ENCODE data around the gene CEP250. TPM values are rescaled to one million over a fixed set of nuclear protein-coding genes. Genes with fewer than 3 reads are reported as not detected.
"Not testable (repeated sequence)": the region's sequence is repeated elsewhere in the genome, so short reads cannot be mapped to it uniquely, and the experiment has no call there.

Gene CEP250
- total RNA-seq, 1 experiment from 2014 or later = 10.2 TPM

- Histone ChIP-seq H3K4me3 (ENCODE audit: low read length) (no peak overlapping the region), H3K9me2 (replicated peaks; ENCODE audit: insufficient read depth, low read length) (no peaks in the 10 kb centered on the region), H2AFZ (ENCODE audit: low read length) (no peak overlapping the region), H3K4me1 (ENCODE audit: low read length) (peaks cover 48% of the 10 kb centered on the region), H3K27ac (ENCODE audit: low read length) (no peak overlapping the region), H3K4me2 (ENCODE audit: low read depth, low read length, poor library complexity, severe bottlenecking) (no peak overlapping the region), H4K20me1 (ENCODE audit: insufficient read depth, low read depth, low read length) (peaks cover 4% of the 10 kb centered on the region; the same call in 1 of the 2 replicates), H3K9ac (ENCODE audit: low read length) (no peak overlapping the region), H3K36me3 (ENCODE audit: insufficient read depth, low read length) (peaks cover 31% of the 10 kb centered on the region), H3K9me3 (ENCODE audit: low read length) (no peaks in the 10 kb centered on the region), H3K79me2 (ENCODE audit: low read length) (peaks cover 6% of the 10 kb centered on the region; the same call in 1 of the 2 replicates), H3K27me3 (ENCODE audit: low read length) (no peaks in the 10 kb centered on the region)
- peak; percentile 57 for DNase-seq
Observed at GRCh38 chr20:35511814-35512420, 56.5 kb downstream of the CEP250 start.

GRCh38 chr20:35514371-35514932, 59.1 kb downstream of the CEP250 start:
- DNase-seq = no peak
- Histone ChIP-seq H3K27me3 (ENCODE audit: low read length) (no peaks in the 10 kb centered on the region), H2AFZ (ENCODE audit: low read length) (no peak overlapping the region), H3K9ac (ENCODE audit: low read length) (no peak overlapping the region), H4K20me1 (ENCODE audit: insufficient read depth, low read depth, low read length) (no peaks in the 10 kb centered on the region), H3K36me3 (ENCODE audit: insufficient read depth, low read length) (peaks cover 24% of the 10 kb centered on the region), H3K27ac (ENCODE audit: low read length) (no peak overlapping the region), H3K4me1 (ENCODE audit: low read length) (peaks cover 27% of the 10 kb centered on the region), H3K4me2 (ENCODE audit: low read depth, low read length, poor library complexity, severe bottlenecking) (no peak overlapping the region), H3K9me3 (ENCODE audit: low read length) (no peaks in the 10 kb centered on the region), H3K79me2 (ENCODE audit: low read length) (no peaks in the 10 kb centered on the region), H3K4me3 (ENCODE audit: low read length) (no peak overlapping the region), H3K9me2 (replicated peaks; ENCODE audit: insufficient read depth, low read length) (no peaks in the 10 kb centered on the region)

- Histone ChIP-seq H3K36me3 (ENCODE audit: insufficient read depth, low read length) (peaks cover 15% of the 10 kb centered on the region), H4K20me1 (ENCODE audit: insufficient read depth, low read depth, low read length) (no peaks in the 10 kb centered on the region), H3K79me2 (ENCODE audit: low read length) (no peaks in the 10 kb centered on the region), H3K4me1 (ENCODE audit: low read length) (peaks cover 18% of the 10 kb centered on the region), H3K27me3 (ENCODE audit: low read length) (no peaks in the 10 kb centered on the region), H3K9ac (ENCODE audit: low read length) (no peak overlapping the region), H2AFZ (ENCODE audit: low read length) (no peak overlapping the region), H3K9me2 (replicated peaks; ENCODE audit: insufficient read depth, low read length) (no peaks in the 10 kb centered on the region), H3K9me3 (ENCODE audit: low read length) (no peaks in the 10 kb centered on the region), H3K4me3 (ENCODE audit: low read length) (no peak overlapping the region), H3K27ac (ENCODE audit: low read length) (no peak overlapping the region), H3K4me2 (ENCODE audit: low read depth, low read length, poor library complexity, severe bottlenecking) (no peak overlapping the region)
- DNase-seq = no peak
Observed at GRCh38 chr20:35515341-35515740, 59.9 kb downstream of the CEP250 start.

GRCh38 chr20:35515949-35516645, 60.7 kb downstream of the CEP250 start:
- H3K27ac ChIP-seq (ENCODE audit: low read length) = no peak overlapping the region
- no peak for DNase-seq
- no peaks in the 10 kb centered on the region for H3K9me2 ChIP-seq (replicated peaks; ENCODE audit: insufficient read depth, low read length)
- H3K36me3 ChIP-seq (ENCODE audit: insufficient read depth, low read length) = peaks cover 9% of the 10 kb centered on the region
- no peaks in the 10 kb centered on the region for H3K79me2 ChIP-seq (ENCODE audit: low read length)
- H3K27me3 ChIP-seq (ENCODE audit: low read length) = no peaks in the 10 kb centered on the region
- no peaks in the 10 kb centered on the region for H3K9me3 ChIP-seq (ENCODE audit: low read length)
- H3K4me3 ChIP-seq (ENCODE audit: low read length) = no peak overlapping the region
- H3K9ac ChIP-seq (ENCODE audit: low read length) = no peak overlapping the region
- peaks cover 11% of the 10 kb centered on the region for H3K4me1 ChIP-seq (ENCODE audit: low read length)
- H3K4me2 ChIP-seq (ENCODE audit: low read depth, low read length, poor library complexity, severe bottlenecking) = no peak overlapping the region
- no peak overlapping the region for H2AFZ ChIP-seq (ENCODE audit: low read length)
- H4K20me1 ChIP-seq (ENCODE audit: insufficient read depth, low read depth, low read length) = no peaks in the 10 kb centered on the region

- Histone ChIP-seq H3K9me3 (ENCODE audit: low read length) (no peaks in the 10 kb centered on the region), H3K4me1 (ENCODE audit: low read length) (peaks cover 4% of the 10 kb centered on the region), H3K4me2 (ENCODE audit: low read depth, low read length, poor library complexity, severe bottlenecking) (no peak overlapping the region), H3K27ac (ENCODE audit: low read length) (no peak overlapping the region), H3K9ac (ENCODE audit: low read length) (no peak overlapping the region), H4K20me1 (ENCODE audit: insufficient read depth, low read depth, low read length) (no peaks in the 10 kb centered on the region), H3K79me2 (ENCODE audit: low read length) (no peaks in the 10 kb centered on the region), H3K9me2 (replicated peaks; ENCODE audit: insufficient read depth, low read length) (no peaks in the 10 kb centered on the region), H3K27me3 (ENCODE audit: low read length) (no peaks in the 10 kb centered on the region), H3K36me3 (ENCODE audit: insufficient read depth, low read length) (peaks cover 3% of the 10 kb centered on the region; the same call in 1 of the 2 replicates), H2AFZ (ENCODE audit: low read length) (no peak overlapping the region), H3K4me3 (ENCODE audit: low read length) (no peak overlapping the region)
- no peak for DNase-seq
Observed at GRCh38 chr20:35517125-35517524, 61.7 kb downstream of the CEP250 start.

- H3K9me3 ChIP-seq (ENCODE audit: low read length); DNase-seq; H3K79me2 ChIP-seq (ENCODE audit: low read length); H2AFZ ChIP-seq (ENCODE audit: low read length); H3K9ac ChIP-seq (ENCODE audit: low read length); H3K4me1 ChIP-seq (ENCODE audit: low read length); H3K9me2 ChIP-seq (replicated peaks; ENCODE audit: insufficient read depth, low read length); H3K4me3 ChIP-seq (ENCODE audit: low read length); H3K4me2 ChIP-seq (ENCODE audit: low read depth, low read length, poor library complexity, severe bottlenecking); H3K27ac ChIP-seq (ENCODE audit: low read length); H3K27me3 ChIP-seq (ENCODE audit: low read length); H3K36me3 ChIP-seq (ENCODE audit: insufficient read depth, low read length); H4K20me1 ChIP-seq (ENCODE audit: insufficient read depth, low read depth, low read length): not testable (repeated sequence)
Observed at GRCh38 chr20:35517767-35518166, 62.4 kb downstream of the CEP250 start.

- peaks cover 3% of the 10 kb centered on the region; the same call in 1 of the 2 replicates for H3K36me3 ChIP-seq (ENCODE audit: insufficient read depth, low read length)
- no peaks in the 10 kb centered on the region for H3K27me3 ChIP-seq (ENCODE audit: low read length)
- H3K4me1 ChIP-seq (ENCODE audit: low read length) = peaks cover 4% of the 10 kb centered on the region
- no peaks in the 10 kb centered on the region for H3K79me2 ChIP-seq (ENCODE audit: low read length)
- H3K4me2 ChIP-seq (ENCODE audit: low read depth, low read length, poor library complexity, severe bottlenecking) = no peak overlapping the region
- no peaks in the 10 kb centered on the region for H3K9me2 ChIP-seq (replicated peaks; ENCODE audit: insufficient read depth, low read length)
- DNase-seq = no peak
- H2AFZ ChIP-seq (ENCODE audit: low read length) = no peak overlapping the region
- H3K27ac ChIP-seq (ENCODE audit: low read length) = no peak overlapping the region
- H3K4me3 ChIP-seq (ENCODE audit: low read length) = no peak overlapping the region
- no peak overlapping the region for H3K9ac ChIP-seq (ENCODE audit: low read length)
- H4K20me1 ChIP-seq (ENCODE audit: insufficient read depth, low read depth, low read length) = no peaks in the 10 kb centered on the region
- H3K9me3 ChIP-seq (ENCODE audit: low read length) = no peaks in the 10 kb centered on the region
Observed at GRCh38 chr20:35518955-35519354, 63.6 kb downstream of the CEP250 start.

GRCh38 chr20:35523298-35523888, 68.0 kb downstream of the CEP250 start:
- H3K27ac ChIP-seq (ENCODE audit: low read length) = no peak overlapping the region

More at GRCh38 chr20:35523298-35523888, 68.0 kb downstream of the CEP250 start:
- H3K4me2 ChIP-seq (ENCODE audit: low read depth, low read length, poor library complexity, severe bottlenecking) = no peak overlapping the region
- no peaks in the 10 kb centered on the region for H3K79me2 ChIP-seq (ENCODE audit: low read length)
- H3K9ac ChIP-seq (ENCODE audit: low read length) = no peak overlapping the region
- no peak overlapping the region for H2AFZ ChIP-seq (ENCODE audit: low read length)
- no peaks in the 10 kb centered on the region for H3K27me3 ChIP-seq (ENCODE audit: low read length)
- no peaks in the 10 kb centered on the region for H3K36me3 ChIP-seq (ENCODE audit: insufficient read depth, low read length)
- H4K20me1 ChIP-seq (ENCODE audit: insufficient read depth, low read depth, low read length) = no peaks in the 10 kb centered on the region
- peaks cover 5% of the 10 kb centered on the region for H3K4me1 ChIP-seq (ENCODE audit: low read length)
- H3K4me3 ChIP-seq (ENCODE audit: low read length) = no peak overlapping the region
- H3K9me3 ChIP-seq (ENCODE audit: low read length) = no peaks in the 10 kb centered on the region
- no peaks in the 10 kb centered on the region for H3K9me2 ChIP-seq (replicated peaks; ENCODE audit: insufficient read depth, low read length)
- peak; percentile 74 for DNase-seq

Measured in Karpas-422 (cell line).